H9 (cell line): ENCODE measurements around the gene SH3RF3. TPM values are rescaled to one million over a fixed set of nuclear protein-coding genes. Genes with fewer than 3 reads are reported as not detected.

Source experiments
- DNase-seq: peaks from one replicate; pipeline ENCODE4 v3.0.0-alpha.2; 2017
- H2AFZ ChIP-seq: one replicate; pipeline ENCODE4 v1.6.1; 2013; ENCODE audit warnings: mild to moderate bottlenecking, low read length, control low read depth, moderate library complexity
- H2AK5ac ChIP-seq: 2 replicates; pipeline ENCODE4 v1.6.1; 2013; ENCODE audit warnings: low read length, control low read depth, mixed read lengths; ENCODE audit not compliant: insufficient read length
- H2BK120ac ChIP-seq: one replicate; pipeline ENCODE4 v1.6.1; 2013; ENCODE audit warnings: low read depth, mild to moderate bottlenecking, low read length, control low read depth, inconsistent platforms; ENCODE audit not compliant: poor library complexity, severe bottlenecking
- H2BK12ac ChIP-seq: 2 replicates; pipeline ENCODE4 v1.6.1; 2013; ENCODE audit warnings: low read length, control low read depth, mixed read lengths, low read depth; ENCODE audit not compliant: insufficient read length
- H2BK15ac ChIP-seq: 2 replicates; pipeline ENCODE4 v1.6.1; 2013; ENCODE audit warnings: low read depth, low read length, control low read depth
- H2BK20ac ChIP-seq: one replicate; pipeline ENCODE4 v1.6.1; 2013; ENCODE audit warnings: low read depth, mild to moderate bottlenecking, low read length, control low read depth, inconsistent platforms; ENCODE audit not compliant: poor library complexity, severe bottlenecking
- H2BK5ac ChIP-seq: 2 replicates; pipeline ENCODE4 v1.6.1; 2013; ENCODE audit warnings: low read length, control low read depth, mixed read lengths; ENCODE audit not compliant: insufficient read length
- H3K14ac ChIP-seq: 2 replicates; pipeline ENCODE4 v1.6.1; 2013; ENCODE audit warnings: low read length, control low read depth; ENCODE audit not compliant: insufficient read depth
- H3K18ac ChIP-seq: 2 replicates; pipeline ENCODE4 v1.6.1; 2013; ENCODE audit warnings: low read depth, mild to moderate bottlenecking, mixed read lengths, low read length, control low read depth; ENCODE audit not compliant: insufficient read length
- H3K23ac ChIP-seq: 2 replicates; pipeline ENCODE4 v1.6.1; 2013; ENCODE audit warnings: low read length, control low read depth, mixed read lengths, low read depth; ENCODE audit not compliant: insufficient read length
- H3K23me2 ChIP-seq: 2 replicates; pipeline ENCODE4 v1.6.1; 2013; ENCODE audit warnings: low read depth, mild to moderate bottlenecking, mixed read lengths, low read length, control low read depth; ENCODE audit not compliant: insufficient read length, poor library complexity, severe bottlenecking
- H3K27ac ChIP-seq: 2 replicates; pipeline ENCODE4 v1.5.1; 2013; ENCODE audit warnings: low read length, control low read depth, mixed read lengths, low read depth; ENCODE audit not compliant: insufficient read length
- H3K27me3 ChIP-seq: 2 replicates; pipeline ENCODE4 v1.6.1; 2013; ENCODE audit warnings: low read length, control low read depth, inconsistent platforms; ENCODE audit not compliant: insufficient read depth
- H3K4ac ChIP-seq: 2 replicates; pipeline ENCODE4 v1.6.1; 2013; ENCODE audit warnings: low read depth, mild to moderate bottlenecking, control low read depth, inconsistent platforms, low read length, moderate library complexity
- H3K4me1 ChIP-seq: 2 replicates; pipeline ENCODE4 v1.6.1; 2013; ENCODE audit warnings: low read length, control low read depth, inconsistent platforms; ENCODE audit not compliant: insufficient read depth
- H3K4me2 ChIP-seq: 2 replicates; pipeline ENCODE4 v1.6.1; 2013; ENCODE audit warnings: low read length, control low read depth, mixed read lengths; ENCODE audit not compliant: insufficient read length, insufficient read depth
- H3K56ac ChIP-seq: 2 replicates; pipeline ENCODE4 v1.6.1; 2013; ENCODE audit warnings: low read depth, mild to moderate bottlenecking, mixed read lengths, low read length, control low read depth; ENCODE audit not compliant: insufficient read length
- H3K79me1 ChIP-seq: 2 replicates; pipeline ENCODE4 v1.6.1; 2013; ENCODE audit warnings: low read depth, mild to moderate bottlenecking, moderate library complexity, low read length, control low read depth, inconsistent platforms; ENCODE audit not compliant: insufficient read depth, poor library complexity, severe bottlenecking
- H3K79me2 ChIP-seq: 2 replicates; pipeline ENCODE4 v1.6.1; 2013; ENCODE audit warnings: low read length, control low read depth, inconsistent platforms; ENCODE audit not compliant: insufficient read depth
- H3K9ac ChIP-seq: 2 replicates; pipeline ENCODE4 v1.6.1; 2013; ENCODE audit warnings: low read length, control low read depth, mixed read lengths; ENCODE audit not compliant: insufficient read length; ENCODE audit errors: extremely low read depth
- H3K9me3 ChIP-seq: one replicate; pipeline ENCODE4 v1.6.1; 2013; ENCODE audit warnings: low read depth, low read length, inconsistent platforms; ENCODE audit not compliant: control insufficient read depth
- H3T11ph ChIP-seq: one replicate; pipeline ENCODE4 v1.6.1; 2013; ENCODE audit warnings: mild to moderate bottlenecking, low read length, control low read depth, inconsistent platforms
- H4K20me1 ChIP-seq: one replicate; pipeline ENCODE4 v1.6.1; 2013; ENCODE audit not compliant: control insufficient read depth, insufficient read length, insufficient read depth
- H4K5ac ChIP-seq: 2 replicates; pipeline ENCODE4 v1.6.1; 2013; ENCODE audit warnings: low read depth, mild to moderate bottlenecking, mixed read lengths, low read length, control low read depth; ENCODE audit not compliant: insufficient read length
- H4K8ac ChIP-seq: replicated peaks from 2 replicates; pipeline ENCODE4 v1.6.1; 2013; ENCODE audit warnings: low read length, control low read depth, mixed read lengths, low read depth; ENCODE audit not compliant: insufficient read length
- H4K91ac ChIP-seq: 2 replicates; pipeline ENCODE4 v1.6.1; 2013; ENCODE audit warnings: low read depth, mild to moderate bottlenecking, moderate library complexity, mixed read lengths, low read length, control low read depth; ENCODE audit not compliant: insufficient read length
- H3K27ac Mint-ChIP-seq, 3 experiments: 2 replicates in 2 of 3; 3 replicates in 1 of 3; pipeline ENCODE4 v1.8.0; 2020 to 2021; ENCODE audit warnings: mixed read lengths in 3 of 3, mild to moderate bottlenecking in 1 of 3, moderate library complexity in 1 of 3
- H3K27me3 Mint-ChIP-seq: 2 replicates; pipeline ENCODE4 v1.8.0; 2021; ENCODE audit warnings: low read depth, mild to moderate bottlenecking, moderate library complexity, mixed read lengths
- H3K36me3 Mint-ChIP-seq, 3 experiments: 2 replicates in 2 of 3; 3 replicates in 1 of 3; pipeline ENCODE4 v1.8.0; 2020 to 2021; ENCODE audit warnings: low read depth in 3 of 3, mixed read lengths in 3 of 3; ENCODE audit not compliant: insufficient read depth in 1 of 3
- H3K4me1 Mint-ChIP-seq, 2 experiments: 2 replicates each; pipeline ENCODE4 v1.8.0; 2020; ENCODE audit warnings: mixed read lengths in 2 of 2
- H3K4me3 Mint-ChIP-seq, 2 experiments: 2 replicates in 1 of 2; 3 replicates in 1 of 2; pipeline ENCODE4 v1.8.0; 2020 to 2021; ENCODE audit warnings: mild to moderate bottlenecking in 2 of 2, mixed read lengths in 2 of 2, moderate library complexity in 1 of 2
- H3K9me3 Mint-ChIP-seq, 2 experiments: 2 replicates in 1 of 2; 3 replicates in 1 of 2; pipeline ENCODE4 v1.8.0; 2020; ENCODE audit warnings: mild to moderate bottlenecking in 2 of 2, mixed read lengths in 2 of 2, moderate library complexity in 1 of 2
- WGBS: extraction: QIAGEN DNeasy Blood & Tissue Kit; methylation state at CpG from one replicate; pipeline ENCODE4 v1.1.7; 2013; ENCODE audit warnings: missing lambda C conversion rate, low lambda C conversion rate, mixed read lengths; ENCODE audit not compliant: insufficient read length; ENCODE audit errors: extremely low coverage; 5-methylcytosine and 5-hydroxymethylcytosine counted together
- total RNA-seq: library from RNA; stranded (reverse); gene quantifications from 2 replicates; pipeline ENCODE4 v1.2.1, GENCODE V29; 2021
- TF ChIP-seq, protein P1 (sequence below): fragments of 200-600 bp; sonication (generic); conservative IDR thresholded peaks from 3 replicates; pipeline ENCODE4 v1.8.0; 2021; ENCODE audit warnings: antibody characterized with exemption, mild to moderate bottlenecking

The SH3RF3 gene
- total RNA-seq, 1 experiment from 2014 or later: 0.46 TPM

DNA sequence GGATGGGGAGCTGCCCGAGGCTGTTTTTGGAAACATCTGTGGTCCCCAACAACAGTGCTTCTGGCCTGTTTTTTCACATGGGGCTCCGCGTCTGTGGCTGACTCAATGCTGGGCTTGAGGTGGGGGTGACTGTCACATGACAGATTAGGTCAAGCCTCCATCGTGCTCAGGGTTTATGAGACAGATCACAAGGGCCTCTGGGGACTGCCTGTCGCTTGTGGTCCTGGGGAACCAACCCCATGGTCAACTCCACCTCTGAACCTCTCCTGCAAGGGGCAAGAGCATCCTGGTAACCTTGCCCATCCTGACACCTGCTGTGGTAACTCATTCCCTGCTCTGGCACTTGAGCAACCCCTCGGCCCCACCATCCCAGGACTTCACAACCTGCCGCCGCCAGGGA is 47.6 kb upstream of the SH3RF3 start:
- no peak overlapping the region for H3K4ac ChIP-seq
- H3K56ac ChIP-seq: no peak overlapping the region
- no peak for DNase-seq
- H3K23ac ChIP-seq: no peak overlapping the region
- no CpG with 5 or more reads among the region's 8 CpGs for WGBS
- no peak overlapping the region for H2BK20ac ChIP-seq
- H3K14ac ChIP-seq: no peak overlapping the region
- H3K9ac ChIP-seq: no peak overlapping the region
- H3K27ac ChIP-seq: no peak overlapping the region
- peaks cover 0 to 3% (median 0%) of the 10 kb centered on the region in 3 experiments; a peak in 1 of 7 replicates for H3K36me3 Mint-ChIP-seq
- H3K23me2 ChIP-seq: peaks cover 3% of the 10 kb centered on the region
- no peak overlapping the region for H3K18ac ChIP-seq
- H2AK5ac ChIP-seq: no peak overlapping the region
- H4K20me1 ChIP-seq: no peaks in the 10 kb centered on the region
- H3K27me3 ChIP-seq: no peaks in the 10 kb centered on the region
- no peak overlapping the region for H3K4me2 ChIP-seq
- no peak overlapping the region for H2AFZ ChIP-seq
- no peaks in the 10 kb centered on the region for H3K4me1 Mint-ChIP-seq
- peaks cover 15% of the 10 kb centered on the region for H3K27me3 Mint-ChIP-seq
- no peak overlapping the region for H2BK15ac ChIP-seq
- H3K4me3 Mint-ChIP-seq: no peak overlapping the region
- no peak overlapping the region for H4K5ac ChIP-seq
- no peaks in the 10 kb centered on the region for H3K4me1 ChIP-seq
- no peak overlapping the region for H4K8ac ChIP-seq
- H3K9me3 ChIP-seq: no peaks in the 10 kb centered on the region
- H2BK120ac ChIP-seq: no peak overlapping the region
- H3K79me2 ChIP-seq: no peaks in the 10 kb centered on the region
- no peak overlapping the region for H3T11ph ChIP-seq
- H2BK5ac ChIP-seq: no peak overlapping the region
- no peak overlapping the region for H3K27ac Mint-ChIP-seq
- no peaks in the 10 kb centered on the region for H3K79me1 ChIP-seq
- H2BK12ac ChIP-seq: no peak overlapping the region
- TF ChIP-seq, protein P1, sequence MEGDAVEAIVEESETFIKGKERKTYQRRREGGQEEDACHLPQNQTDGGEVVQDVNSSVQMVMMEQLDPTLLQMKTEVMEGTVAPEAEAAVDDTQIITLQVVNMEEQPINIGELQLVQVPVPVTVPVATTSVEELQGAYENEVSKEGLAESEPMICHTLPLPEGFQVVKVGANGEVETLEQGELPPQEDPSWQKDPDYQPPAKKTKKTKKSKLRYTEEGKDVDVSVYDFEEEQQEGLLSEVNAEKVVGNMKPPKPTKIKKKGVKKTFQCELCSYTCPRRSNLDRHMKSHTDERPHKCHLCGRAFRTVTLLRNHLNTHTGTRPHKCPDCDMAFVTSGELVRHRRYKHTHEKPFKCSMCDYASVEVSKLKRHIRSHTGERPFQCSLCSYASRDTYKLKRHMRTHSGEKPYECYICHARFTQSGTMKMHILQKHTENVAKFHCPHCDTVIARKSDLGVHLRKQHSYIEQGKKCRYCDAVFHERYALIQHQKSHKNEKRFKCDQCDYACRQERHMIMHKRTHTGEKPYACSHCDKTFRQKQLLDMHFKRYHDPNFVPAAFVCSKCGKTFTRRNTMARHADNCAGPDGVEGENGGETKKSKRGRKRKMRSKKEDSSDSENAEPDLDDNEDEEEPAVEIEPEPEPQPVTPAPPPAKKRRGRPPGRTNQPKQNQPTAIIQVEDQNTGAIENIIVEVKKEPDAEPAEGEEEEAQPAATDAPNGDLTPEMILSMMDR: no peak
- peaks cover 0 to 13% of the 10 kb centered on the region in 2 experiments; a peak in 2 of 5 replicates for H3K9me3 Mint-ChIP-seq
- no peak overlapping the region for H4K91ac ChIP-seq
